Coronary artery (tissue), 2 donors: Measurements from ENCODE around the gene INPP5J.
A peak's percentile ranks its signal among the peaks of the same experiment; 100 is the strongest.

ENCODE experiments used
- DNase-seq: peaks from one replicate; pipeline ENCODE4 v3.0.0-alpha.2; 2017; ENCODE audit warnings: low spot score
- H3K27ac ChIP-seq, 2 donors: fragments of 200-600 bp; sonication (generic); one replicate each; pipeline ENCODE4 v1.5.1; 2016 to 2019
- H3K4me3 ChIP-seq: fragments of 200-600 bp; sonication (generic); 2 replicates; pipeline ENCODE4 v1.5.1; 2016; ENCODE audit warnings: mild to moderate bottlenecking, moderate library complexity
- TF ChIP-seq, protein P1 (sequence below): fragments of 200-600 bp; sonication (generic); IDR thresholded peaks from one replicate; pipeline ENCODE4 v1.5.1; 2019; ENCODE audit warnings: antibody characterized with exemption

Gene INPP5J

DNA sequence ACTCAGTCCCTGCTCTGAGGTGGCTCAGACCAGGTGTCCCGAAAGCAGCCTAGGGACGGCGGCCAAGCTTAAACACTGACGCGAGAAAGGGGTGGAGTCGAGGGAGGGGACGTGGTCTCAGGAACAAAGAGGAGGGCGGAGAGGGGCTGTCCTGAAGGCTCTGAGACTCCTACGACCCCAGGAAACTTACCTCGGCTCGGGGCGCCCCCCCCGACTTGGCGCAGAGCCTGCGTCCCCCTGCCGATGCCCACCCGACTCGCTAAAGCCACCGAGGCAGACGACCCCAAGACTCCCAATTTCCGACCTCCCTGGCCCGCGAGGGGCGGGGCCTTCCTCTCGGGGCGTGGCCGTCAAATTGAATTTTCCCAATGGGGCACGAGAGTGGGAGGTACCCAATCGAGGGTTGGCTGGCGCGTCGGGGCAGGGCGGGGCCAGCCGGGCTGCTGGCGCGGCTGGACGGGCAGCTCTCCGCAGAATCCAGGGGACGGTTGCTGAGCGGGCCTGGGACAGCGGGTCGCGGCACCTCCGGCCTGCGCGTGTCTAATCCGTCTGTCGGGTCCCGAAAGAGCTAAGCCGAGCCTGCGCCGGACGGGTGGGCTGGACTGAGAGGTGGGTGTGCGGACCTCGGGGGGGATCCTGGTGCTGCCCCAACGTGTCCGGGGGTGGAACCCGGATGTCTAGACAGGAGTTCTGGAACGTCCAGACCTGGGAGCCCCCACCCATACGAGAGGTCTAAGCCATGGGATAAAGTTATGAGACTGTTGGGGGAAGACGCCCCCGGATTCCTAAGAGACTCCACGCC, 41.7 kb upstream of the INPP5J start, which contains the start of gene SMTN:
TSS of gene SMTN (plus strand) at position 471 of the 802 bp plus-strand sequence. CDS start 1,941 bp downstream, outside the sequence.
- H3K27ac ChIP-seq, result peak within 1 kb of the TSS; percentile 94 to 98
- TF ChIP-seq, protein P1, sequence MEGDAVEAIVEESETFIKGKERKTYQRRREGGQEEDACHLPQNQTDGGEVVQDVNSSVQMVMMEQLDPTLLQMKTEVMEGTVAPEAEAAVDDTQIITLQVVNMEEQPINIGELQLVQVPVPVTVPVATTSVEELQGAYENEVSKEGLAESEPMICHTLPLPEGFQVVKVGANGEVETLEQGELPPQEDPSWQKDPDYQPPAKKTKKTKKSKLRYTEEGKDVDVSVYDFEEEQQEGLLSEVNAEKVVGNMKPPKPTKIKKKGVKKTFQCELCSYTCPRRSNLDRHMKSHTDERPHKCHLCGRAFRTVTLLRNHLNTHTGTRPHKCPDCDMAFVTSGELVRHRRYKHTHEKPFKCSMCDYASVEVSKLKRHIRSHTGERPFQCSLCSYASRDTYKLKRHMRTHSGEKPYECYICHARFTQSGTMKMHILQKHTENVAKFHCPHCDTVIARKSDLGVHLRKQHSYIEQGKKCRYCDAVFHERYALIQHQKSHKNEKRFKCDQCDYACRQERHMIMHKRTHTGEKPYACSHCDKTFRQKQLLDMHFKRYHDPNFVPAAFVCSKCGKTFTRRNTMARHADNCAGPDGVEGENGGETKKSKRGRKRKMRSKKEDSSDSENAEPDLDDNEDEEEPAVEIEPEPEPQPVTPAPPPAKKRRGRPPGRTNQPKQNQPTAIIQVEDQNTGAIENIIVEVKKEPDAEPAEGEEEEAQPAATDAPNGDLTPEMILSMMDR, result no peak
- peak; percentile 96 for DNase-seq
- peak within 1 kb of the TSS; percentile 81 for H3K4me3 ChIP-seq

DNA sequence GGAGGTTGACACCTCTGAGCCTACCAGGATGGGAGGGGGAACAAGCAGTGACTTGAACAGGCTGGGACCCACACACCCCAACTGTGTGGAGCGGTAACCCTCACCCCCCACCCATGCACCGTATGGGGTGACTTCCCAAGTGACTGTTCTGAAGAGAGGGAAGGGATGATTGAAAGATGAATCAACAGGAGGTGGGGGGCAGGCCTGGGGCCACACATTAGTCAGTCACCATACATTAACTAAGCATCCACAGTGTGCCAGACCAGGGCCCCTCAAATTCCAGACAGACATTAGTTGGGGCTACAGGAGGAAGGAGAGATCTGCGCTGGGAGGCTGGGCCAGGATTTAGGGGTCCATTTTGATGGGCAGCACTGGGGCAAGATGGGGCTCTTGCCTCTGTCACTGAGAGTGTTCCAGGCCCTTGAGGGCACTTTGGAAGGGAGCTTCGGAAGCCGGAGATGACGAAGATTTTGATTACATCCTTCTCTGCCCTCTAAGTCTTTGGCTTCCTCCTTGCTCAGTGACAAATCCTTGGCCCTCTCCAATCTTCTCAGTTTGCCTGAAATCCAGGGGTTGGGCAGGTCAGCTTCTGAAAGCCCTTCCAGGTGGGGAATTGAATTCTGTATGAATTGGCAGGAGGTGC, 40.7 kb upstream of the INPP5J start:
- Histone ChIP-seq H3K4me3 (peak overlapping the region; percentile 81), H3K27ac (peak overlapping the region; percentile 94 to 98)
- TF ChIP-seq, protein P1, result no peak
- DNase-seq, result peak; percentile 71

- peak overlapping the region; percentile 81 for H3K4me3 ChIP-seq
- peak; percentile 90 for DNase-seq
- peak overlapping the region; percentile 94 to 98 for H3K27ac ChIP-seq
- TF ChIP-seq, protein P1, result peak; percentile 67
Measured at GRCh38 chr22:31082606-31083376, 40.0 kb upstream of the INPP5J start.

- peak; percentile 77 for DNase-seq
- Histone ChIP-seq H3K27ac (peak overlapping the region; percentile 94 to 98), H3K4me3 (peak overlapping the region; percentile 81)
- TF ChIP-seq, protein P1, result no peak
Measured at GRCh38 chr22:31083377-31083768, 39.4 kb upstream of the INPP5J start.

DNA sequence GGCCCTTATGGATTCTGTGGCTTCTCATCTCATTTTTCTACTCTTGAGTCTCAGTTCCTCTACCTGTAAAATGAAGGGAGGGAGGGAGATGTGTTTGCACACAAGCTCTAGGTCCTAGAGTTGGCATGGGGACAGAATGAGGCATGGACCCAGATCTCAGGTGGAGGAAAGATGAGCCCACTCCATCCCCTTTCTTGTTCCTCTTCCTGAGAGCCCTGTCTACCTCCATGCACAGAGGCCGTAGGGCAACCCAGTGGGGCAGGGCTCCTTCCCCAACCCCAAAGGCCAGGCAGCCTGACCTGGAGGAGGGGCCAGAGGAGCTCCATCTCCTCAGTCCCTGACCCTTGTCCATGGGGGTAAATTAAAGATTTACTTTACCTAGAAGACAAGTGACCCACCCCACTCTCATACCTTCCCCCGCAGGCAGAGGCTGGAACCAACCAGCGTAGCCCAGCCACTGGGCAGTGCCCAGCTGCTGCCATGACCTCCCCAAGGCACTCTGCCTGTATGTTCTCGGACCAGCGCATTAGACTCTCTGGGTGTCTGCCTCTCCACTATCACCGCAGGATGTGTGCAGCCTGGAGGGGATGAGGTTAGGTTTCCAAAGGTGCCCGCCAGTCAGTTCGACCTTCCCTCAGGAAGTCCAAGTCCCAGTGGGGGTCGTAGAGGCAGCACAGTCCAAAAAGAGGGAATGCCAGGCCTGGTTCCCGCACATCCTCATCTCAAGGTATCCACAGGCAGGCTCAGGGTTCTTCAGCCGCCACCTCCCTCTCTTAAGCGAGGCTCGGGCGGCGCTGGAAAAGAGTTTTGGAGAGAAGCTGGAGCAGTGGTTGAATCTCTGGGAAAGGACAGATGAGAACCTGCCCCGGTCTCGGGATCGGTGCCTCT, 38.6 kb upstream of the INPP5J start:
- peak; percentile 75 for DNase-seq
- TF ChIP-seq, protein P1, result no peak
- Histone ChIP-seq H3K4me3 (peak overlapping the region; percentile 81), H3K27ac (peak overlapping the region; percentile 94 to 98)

DNA sequence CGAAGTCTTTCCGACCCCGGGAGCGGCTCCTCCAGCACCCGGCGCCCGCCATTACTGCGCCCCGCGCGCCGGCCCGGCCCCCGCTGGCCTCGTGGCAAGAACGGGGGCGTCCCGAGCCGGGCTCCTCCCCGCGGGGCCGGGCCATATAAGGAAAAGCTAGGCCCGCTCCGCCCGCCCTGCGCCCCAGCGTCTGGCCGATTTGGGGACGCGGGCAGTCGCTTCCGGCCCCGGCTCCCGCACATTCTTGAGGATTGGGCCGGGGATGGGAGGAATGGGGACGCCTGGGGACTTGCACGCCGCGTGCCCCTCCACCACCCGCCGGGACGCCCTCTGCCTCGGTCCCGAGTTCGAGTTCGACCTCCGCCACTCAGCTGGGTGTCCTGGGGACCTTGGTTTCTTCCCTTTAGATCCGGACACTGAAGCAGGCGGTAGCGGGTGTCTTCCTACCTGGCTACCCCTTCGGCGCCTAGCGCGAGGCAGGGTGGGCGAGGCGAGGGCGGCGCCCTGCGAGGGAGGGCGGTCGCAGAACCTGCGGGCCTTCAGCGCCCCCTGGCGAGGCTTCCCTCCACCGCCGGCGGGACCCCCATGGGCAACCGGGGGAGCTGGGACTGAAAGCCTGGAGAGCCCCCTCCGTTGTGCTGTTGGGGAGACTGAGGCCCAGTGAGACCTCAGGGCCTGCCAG, 37.8 kb upstream of the INPP5J start:
- H3K4me3 ChIP-seq, result peak overlapping the region; percentile 81
- TF ChIP-seq, protein P1, result peak; percentile 86
- H3K27ac ChIP-seq, result peak overlapping the region; percentile 94 to 98
- peak; percentile 96 for DNase-seq
